ENCODE measurements around the gene GZF1.
A peak's percentile ranks its signal among the peaks of the same experiment; 100 is the strongest.

Gene GZF1

DNA sequence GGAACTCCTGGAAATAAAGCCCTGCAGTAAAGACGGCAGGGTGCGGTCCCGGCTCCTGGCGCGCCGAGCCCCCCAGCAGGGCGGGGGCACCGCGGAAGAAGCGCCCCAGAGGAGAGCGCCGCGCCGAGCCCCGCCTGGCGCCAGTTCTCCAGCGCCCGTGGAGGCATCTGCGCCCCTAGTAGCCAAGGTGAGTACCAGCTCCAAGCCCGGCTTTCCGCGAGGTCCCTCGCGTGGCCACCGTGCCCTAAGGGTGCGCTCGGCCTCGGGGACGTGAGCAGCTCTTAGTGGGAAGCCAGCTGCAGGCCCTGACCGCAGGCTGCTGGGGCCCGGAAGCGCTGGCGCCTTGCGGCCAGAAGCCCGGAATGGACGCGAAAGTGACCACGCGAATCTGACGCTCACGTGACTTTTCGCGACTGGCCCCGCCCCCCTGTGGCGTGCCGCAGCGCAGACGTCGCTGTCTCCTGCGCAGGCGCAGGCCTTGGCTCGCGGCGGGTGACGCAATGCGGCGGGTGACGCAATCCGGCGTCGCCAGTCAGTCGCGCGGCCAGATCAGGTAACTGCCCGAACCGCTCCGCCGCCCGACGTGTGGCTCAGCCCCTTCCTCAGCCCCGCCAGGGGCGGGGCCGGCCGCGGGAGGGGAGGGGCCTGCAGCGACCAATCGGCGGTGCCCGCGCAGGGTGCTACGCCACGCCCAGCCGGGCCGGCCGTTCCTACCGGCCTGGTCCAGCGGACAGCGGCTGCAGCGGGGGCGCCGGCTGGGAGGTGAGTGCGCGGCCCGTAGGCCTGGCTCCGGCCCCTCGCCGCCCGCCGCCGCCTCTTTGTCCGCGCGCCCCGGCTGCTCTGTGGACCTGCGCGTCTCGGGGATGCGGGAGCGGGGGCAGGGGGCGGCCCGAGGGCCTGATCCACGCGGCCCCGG is at the start of gene GZF1:
Gene GZF1, plus strand, starts transcription at position 707 of the 916 bp plus-strand sequence. CDS start 2,202 bp downstream, outside the sequence.
- DNase-seq (peak; percentile 99), ATAC-seq (peak; percentile 86)

DNA sequence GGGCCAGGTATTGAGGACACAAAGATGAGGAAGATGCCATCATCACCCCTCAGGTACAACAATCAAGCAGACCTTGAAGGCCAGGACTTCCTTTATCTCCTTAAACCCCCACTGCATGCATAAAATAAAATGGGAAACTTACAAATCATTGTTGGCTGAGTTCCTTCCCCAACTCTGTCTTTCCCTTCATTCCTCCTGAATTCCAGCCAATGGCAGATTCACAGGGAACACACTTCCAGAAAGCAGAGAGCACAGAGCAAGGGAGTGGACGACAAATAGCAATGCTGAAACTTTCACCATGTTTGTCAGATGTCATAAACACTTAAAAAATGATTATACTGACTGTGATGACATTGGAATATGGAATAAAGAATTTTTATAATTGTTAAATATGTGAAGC is 48.7 kb upstream of the GZF1 start:
- ATAC-seq = no peak
- DNase-seq = no peak

DNA sequence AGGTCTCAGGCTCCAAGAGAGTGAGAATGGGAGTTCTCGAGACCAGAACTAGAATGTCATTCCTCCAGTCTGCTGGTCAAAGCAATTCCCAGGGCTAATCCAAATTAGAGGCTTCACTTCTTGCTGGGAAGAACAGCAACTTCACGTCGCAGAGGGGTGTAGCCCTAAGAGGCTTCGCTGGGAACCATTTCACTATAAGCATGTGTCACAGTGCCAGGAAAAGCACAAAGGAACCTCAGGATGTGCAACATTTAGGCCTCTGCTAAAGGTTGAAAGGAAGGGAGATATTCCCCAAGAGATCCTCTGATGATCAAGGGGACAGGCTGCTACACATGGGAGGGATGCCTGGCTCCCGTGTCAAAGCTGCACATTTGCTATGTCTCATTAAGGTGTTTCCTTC is 47.3 kb upstream of the GZF1 start:
- ATAC-seq (no peak), DNase-seq (no peak)

DNA sequence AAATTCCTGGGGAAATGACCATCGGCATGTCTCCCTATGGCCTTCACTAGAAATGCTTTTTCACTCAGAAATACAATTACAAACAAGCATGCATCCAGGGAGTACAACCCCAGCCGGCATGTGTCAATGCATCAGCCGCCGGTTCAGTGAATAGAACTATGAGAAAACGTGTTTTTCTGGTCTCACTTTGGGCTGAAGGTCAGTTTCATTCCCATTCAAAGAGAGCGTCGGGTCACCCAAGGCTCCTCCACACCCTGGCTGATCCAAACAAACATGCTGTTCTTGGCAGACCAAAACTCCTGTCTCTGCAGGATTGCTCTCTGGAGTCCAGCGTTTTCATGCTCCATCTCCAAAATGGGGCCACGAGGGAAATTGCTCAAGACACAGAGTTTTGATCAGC is 46.9 kb upstream of the GZF1 start:
- DNase-seq = no peak
- no peak for ATAC-seq

DNA sequence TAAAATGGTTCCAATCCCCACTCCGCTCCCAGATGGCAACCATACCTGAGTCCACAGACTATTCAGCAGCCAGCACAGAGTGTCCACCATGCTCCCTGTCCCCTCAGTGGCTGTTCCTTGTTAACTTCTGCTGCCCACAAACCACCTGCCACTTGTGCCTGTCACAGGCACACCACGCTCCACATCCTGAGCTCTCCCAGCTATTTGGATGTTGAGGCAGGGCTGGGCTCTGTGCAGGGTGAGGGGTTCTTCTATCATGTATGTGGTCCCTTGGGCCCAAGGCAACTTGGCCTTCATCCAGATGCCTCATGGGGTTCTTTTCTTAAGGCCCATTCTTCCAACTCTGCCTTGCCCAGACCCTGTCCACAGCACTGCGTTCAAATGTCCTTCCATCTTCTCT is 45.4 kb upstream of the GZF1 start:
- no peak for ATAC-seq
- no peak for DNase-seq

DNA sequence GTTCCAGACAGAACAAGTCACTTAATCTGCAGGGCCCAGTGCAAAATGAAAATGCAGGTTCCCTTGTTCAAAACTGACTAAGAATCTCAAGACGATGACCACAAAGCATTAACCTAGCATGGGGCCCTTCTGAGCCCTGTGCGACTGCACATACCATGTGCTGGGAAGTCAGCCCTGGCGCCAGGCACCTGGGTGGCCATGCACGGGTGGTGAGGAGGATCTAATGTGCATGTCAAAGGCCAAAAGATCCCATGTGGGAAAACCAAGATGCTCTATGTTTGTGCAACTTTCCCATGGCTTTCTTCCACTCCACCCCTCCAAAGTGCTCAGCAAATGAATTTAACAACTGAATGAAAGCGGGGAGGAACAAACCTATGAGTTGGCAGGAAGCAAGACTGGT is 44.9 kb upstream of the GZF1 start:
- ATAC-seq = no peak

DNA sequence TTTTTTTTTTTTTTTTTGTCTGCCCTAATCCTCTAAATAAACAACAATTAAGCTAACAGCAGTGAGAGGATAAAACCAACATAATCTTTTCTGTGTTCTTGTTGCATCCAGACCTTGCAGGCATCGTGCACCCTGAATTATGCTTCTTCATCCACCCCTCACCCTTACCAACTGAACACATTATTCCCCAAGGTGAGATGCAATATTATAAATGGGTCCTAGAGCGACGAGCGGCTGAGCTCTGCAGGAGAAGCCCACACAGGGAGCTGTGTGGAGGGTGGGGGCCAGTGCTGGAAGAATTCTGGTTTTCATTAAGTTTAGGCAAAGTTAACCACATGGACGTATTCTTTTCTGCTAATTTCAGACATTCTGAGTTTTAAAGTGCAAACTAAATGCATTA is 43.6 kb upstream of the GZF1 start:
- ATAC-seq (no peak), DNase-seq (no peak)

More for the DNA sequence above, 44.9 kb upstream of the GZF1 start:
- no peak for DNase-seq

DNA sequence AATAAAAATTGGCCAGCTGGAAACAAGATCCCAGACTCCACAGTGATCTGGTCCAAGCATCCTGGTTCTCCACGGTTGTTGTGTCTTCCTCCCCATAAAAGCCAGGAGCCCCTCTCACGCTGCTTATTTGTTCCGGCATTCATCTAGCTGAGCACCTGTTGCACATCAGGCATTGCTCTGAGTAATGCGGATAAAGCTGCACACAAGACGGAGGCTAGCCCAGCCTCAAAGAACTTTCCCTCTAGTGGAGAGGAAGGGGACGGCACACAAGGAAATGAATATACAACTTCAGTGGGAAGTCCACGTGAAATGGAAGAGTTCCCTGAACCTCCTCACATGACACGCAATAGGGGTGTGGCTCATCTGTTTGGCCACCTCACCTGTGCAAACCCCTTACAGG is 41.7 kb upstream of the GZF1 start:
- DNase-seq (no peak), ATAC-seq (no peak)

DNA sequence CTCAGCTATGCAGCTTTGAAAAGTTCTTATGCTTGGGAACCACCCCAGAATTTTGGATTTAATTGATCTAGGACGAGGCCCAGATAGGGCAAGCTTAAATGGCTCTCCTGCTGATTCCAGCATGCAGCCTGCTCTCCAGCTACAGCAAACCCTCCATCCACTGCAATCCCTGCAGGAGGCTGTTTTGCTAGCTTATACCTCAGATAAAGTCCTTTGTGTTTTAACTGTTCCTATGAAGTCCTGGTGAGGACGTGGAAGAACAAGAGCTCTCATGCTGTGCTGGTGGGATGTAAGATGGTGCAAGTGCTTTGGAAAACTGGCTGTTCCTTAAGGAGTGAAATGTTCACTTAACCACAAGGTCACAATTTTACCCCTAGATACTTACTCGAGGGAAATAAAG is 36.9 kb upstream of the GZF1 start:
- no peak for ATAC-seq
- no peak for DNase-seq

DNA sequence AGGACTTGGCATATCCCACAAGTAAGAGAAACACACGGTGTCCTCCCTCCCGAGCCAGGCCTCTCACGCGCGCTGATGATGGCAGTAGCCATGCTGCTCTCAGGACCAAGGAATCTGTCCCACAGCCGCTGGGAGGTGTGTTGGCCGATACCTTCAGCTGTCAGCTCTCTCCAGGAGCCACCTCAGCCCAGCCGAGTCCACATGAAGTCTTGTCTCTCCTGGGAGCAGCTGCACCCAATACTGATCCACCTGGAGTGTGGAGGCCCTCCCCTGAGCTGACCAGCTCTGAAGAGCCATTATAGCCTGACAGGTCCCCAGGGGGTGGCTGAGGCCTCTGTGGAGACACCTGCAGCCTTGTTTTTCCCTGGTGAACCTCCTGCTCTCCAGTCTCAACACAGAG is 35.2 kb upstream of the GZF1 start:
- ATAC-seq = no peak
- DNase-seq = no peak

DNA sequence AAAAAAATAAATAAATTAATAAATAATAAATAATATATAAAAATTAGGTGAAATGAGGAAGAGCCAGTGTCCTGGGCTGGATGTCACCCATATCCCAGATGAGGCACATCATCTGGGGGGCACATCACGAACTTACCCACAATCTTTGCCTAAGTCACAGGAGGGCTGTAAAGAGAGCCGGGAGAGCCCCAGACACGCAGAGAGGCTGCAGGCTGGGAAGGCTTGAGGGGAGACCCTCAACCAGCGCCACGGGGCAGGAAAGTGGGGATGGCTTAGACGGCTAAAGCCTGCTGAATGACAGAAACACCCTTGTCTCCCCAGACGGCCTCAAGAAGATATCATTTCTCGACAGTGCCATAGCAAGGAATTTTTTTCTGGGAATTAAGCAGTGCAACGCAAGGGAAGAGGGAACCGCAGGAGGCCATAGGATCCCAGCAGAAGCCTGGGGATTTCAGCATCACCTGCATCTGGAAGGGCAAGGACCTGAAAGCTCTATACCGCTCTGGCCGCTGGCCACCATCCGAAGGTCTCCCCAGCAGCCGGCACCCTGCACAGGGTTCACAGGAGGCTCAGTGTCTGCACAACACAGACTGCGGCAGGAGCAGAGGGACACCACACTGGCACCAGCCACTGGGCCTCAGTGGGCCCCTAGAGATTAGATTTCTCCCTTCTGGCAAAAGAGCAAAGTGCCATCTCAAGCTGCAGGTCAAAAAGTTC is 34.2 kb upstream of the GZF1 start:
- no peak for ATAC-seq
- DNase-seq = no peak

DNA sequence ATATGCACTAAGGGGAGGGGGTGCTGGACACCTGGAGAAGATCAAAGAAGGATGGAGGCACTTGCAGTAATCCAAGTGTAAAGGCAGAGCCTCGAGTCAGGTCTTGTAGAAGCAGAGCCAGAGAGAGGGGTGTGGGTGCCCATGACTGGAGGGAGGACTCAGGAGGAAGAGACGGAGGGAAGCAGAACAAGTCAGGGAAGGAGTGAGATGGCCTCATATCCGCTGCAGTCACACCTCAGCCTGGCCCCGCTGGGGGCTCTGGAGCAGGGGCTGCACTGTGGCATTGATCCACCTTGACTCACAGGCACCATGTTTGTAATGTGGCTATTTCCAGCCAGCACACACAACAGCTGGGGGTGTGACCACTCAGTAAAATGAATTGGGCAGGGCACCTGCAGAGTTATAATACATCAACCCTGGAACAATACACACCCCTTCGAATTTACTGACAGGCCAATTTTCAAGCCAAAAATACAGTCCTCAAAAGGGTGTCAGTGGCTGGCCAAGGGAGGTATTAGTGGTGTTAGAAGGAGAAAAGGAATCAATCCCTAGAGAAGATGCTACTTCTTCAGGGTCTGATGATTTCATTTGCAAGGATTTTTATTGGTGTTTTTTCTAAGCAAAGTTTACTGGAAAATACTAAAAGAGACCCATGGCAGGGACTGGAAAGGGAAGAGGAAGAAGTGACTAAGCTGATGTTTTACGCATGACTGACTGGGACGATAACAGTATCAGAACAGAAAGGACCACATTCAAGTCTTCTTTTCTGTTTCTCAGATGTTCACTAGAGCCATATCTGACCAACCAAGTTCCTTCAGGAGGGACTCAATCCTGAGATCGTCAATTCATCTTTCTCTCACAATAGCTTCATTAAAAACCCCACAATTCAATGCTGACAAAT is 30.3 kb upstream of the GZF1 start:
- ATAC-seq = no peak
- no peak for DNase-seq

DNA sequence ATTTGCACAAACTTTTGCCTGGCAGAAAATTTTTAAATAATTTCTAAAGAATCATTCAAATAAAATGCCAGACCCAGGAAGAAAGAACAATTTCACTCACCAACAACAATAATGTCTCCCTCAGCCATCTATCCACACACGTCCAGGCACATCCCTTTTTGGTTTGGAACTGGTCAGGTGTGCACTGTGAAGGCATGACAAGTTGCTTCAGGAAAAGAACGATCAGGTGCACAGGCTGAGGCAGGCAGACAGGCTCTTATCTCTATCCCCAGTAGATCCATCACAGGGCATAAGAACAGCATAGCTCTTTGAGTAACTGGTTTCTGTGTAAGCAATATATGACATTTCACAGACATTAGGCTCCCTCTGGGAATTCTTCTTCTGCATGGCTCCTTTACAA is 29.5 kb upstream of the GZF1 start:
- ATAC-seq = no peak
- no peak for DNase-seq

DNA sequence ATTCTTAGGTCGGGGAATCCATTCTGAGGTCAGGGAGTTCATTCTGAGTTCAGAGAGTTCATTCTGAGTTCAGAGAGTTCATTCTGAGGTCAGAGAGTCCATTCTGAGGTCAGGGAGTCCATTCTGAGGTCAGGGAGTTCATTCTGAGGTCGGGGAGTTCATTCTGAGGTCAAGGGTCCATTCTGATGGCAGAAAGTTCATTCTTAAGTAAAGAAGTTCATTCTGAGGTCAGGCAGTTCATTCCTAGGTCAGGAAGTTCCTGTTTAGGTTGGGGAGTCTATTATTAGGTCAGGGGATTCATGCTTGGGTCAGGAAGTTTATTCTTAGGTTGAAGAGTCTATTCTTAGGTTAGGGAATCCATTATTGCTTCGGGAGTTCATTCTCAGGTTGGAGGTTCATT is 27.9 kb upstream of the GZF1 start:
- ATAC-seq = no peak

DNA sequence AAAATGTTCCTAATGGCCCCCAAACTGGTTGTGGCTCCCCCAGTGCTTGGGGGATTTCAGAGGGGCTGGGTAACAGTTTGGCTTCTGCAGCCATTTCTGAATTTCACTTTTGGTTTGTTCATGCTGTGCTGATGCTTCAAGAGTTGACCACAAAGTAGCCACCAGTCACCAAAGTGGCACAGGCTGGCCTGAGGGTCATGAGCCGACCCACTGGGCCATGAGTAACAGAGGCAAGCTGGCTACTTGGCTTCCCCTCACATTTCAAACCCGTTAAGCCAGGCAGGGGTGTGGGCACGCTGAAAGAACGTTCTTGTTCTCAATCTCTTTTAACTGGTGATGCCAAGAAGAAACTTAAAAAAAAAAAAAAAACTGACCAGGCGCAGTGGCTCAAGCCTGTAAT is 26.5 kb upstream of the GZF1 start:
- no peak for DNase-seq

More for the DNA sequence above, 27.9 kb upstream of the GZF1 start:
- no peak for DNase-seq

DNA sequence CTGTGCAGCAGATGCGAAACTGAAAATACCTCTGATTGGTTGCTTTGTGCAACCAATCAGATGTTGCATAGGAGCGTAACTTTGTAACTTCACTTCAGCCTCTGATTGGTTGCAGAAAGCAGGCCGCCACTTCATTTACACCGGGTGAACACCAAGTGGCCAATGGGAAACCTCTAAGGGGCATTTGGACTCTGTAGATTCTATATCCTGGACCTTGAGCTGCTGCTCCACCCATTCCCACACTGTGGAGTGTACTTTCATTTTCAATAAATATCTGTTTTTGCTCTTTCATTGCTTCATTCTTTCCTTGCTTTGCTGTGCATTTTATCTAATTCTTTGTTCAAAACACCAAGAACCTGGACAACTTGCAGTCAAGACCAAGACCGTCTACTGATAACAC is 25.5 kb upstream of the GZF1 start:
- ATAC-seq = no peak
- no peak for DNase-seq

More for the DNA sequence above, 26.5 kb upstream of the GZF1 start:
- no peak for ATAC-seq

DNA sequence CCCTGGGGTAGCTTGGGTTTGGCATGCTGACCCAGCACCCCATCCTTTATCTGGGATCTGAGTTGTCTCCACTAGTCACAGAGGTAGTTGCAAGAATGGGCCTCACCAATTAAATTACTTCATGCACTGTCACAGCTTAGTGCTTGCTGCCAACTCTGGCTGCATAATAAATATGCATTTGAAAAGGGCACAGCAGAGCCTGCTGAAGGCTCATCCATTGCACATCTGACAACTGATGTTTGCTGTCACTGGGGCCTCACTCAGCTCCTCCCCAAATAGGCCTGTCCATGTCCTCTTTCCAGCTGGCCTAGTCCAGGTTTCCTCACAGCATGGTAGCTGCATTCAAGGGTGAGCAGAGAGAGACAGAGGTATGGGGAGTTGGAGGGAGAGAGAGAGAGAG is 24.7 kb upstream of the GZF1 start:
- no peak for DNase-seq
- ATAC-seq = no peak

DNA sequence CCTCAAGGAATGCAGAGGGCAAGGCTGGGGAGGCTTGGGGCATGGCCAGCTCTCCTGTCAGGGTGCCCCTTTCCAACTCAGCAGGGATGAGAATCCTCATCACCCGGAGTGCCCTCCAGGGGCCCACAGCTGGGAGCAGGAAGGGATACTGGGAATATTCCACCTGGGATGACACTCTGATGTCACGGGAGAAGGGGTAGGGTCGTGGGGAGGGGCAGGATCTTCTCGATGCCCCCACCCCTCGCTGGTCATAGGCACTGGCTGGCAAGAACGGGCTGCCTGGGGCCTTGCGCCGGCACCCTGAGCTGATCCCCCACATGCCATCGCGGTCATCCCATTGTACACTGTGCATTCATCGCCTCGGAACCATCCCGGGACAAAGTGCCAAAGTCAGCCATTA is 22.0 kb upstream of the GZF1 start:
- DNase-seq (no peak), ATAC-seq (no peak)

DNA sequence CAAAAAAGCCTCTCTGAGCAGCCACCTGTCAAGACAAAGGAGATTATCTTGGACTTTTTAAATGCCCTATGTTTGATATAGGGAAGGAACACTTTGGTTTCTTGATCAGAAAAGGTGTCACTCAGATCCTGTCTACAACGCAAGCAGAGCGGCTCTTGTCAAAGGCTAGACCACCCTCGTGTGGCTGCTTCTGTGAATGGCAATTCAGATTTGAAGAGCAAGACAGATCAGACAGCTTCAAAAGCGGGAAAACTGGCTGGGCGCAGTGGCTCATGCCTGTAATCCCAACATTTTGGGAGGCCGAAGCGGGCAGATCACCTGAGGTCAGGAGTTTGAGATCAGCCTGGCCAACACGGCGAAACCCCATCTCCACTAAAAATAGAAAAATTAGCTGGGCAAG is 21.5 kb upstream of the GZF1 start:
- DNase-seq (no peak), ATAC-seq (no peak)

DNA sequence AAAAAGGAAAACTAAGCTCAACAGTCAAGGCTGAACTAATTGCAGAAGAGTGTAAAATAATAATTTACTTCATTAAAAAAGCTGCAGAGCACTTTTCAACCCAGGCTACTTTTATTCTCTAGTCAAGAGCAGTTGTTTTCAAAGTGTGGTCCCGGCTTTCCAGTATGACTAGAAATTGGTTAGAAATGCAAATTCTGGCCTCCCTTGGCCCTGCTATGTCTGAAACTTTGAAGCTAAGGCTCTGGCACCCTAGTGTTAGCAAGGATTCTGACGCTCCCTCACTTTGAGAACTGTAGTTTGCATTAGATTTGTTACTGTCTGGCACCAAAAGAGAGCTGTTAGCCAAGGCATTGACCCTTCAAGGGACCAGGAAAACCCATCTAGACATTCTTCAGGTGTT is 20.9 kb upstream of the GZF1 start:
- no peak for ATAC-seq
- DNase-seq = no peak

DNA sequence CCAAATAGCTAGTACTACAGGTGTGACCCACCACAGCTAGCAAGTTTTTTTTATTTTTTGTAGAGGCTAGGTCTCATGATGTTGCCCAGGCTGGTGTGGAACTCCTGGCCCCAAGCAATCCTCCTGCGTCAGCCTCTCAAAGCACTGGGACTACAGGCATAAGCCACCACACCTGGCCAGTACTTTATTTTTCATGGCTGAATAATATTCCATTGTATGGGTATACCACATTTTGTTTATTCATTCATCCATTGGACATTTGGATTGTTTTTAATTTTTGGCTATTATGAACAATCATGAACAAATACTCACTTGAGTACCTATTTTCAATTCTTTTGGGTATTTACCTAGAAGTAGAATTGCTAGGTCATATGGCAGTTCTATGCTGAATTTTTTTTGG is 18.4 kb upstream of the GZF1 start:
- no peak for DNase-seq
- ATAC-seq = no peak

DNA sequence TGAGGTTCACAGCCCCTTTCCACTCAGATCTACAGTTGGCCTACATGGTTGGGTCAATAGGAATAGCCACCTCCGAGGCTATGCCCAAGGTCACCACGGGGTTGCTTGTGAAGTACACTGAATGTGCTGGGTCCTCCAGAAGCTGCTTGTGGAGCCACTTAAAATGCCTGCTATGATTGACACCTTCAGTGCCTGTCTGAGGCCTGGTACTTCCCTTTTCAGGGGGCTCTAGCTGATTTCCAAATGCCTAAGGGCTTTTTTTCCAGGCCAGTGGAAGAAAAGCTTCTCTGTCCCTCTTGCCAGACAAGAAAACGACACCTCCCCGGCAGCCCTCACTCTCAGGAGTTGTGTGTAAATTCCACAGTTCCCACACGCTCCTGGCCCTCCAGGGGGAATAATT is 17.6 kb upstream of the GZF1 start:
- no peak for ATAC-seq
- DNase-seq = no peak

DNA sequence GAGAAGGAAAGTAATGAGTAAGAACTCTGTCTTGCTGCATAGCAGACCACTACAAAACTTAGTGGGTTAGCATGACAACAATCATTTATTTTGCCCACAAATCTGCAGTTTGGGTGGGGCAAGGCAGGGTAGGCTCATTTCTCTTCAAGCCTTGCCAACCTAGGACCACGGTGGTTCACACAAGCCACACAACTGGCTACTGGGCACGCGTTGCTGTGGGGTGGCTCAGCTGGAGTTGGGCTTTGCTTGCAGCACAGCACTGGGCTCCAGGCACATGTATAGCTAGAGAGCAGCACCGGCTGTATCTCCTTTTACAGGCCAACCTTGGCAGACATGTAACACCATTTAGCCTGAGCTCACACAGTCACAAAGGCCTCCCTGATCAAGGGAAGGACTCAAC is 16.0 kb upstream of the GZF1 start:
- DNase-seq = no peak

More for the DNA sequence above, 16.0 kb upstream of the GZF1 start:
- ATAC-seq = no peak
